Hepatocyte (in vitro differentiated cells): Measurements from ENCODE around the gene FKBP4. TPM values are rescaled to one million over a fixed set of nuclear protein-coding genes. Genes with fewer than 3 reads are reported as not detected.

Source experiments
- DNase-seq: peaks from one replicate; pipeline ENCODE4 v3.0.0-alpha.2; 2016; ENCODE audit warnings: low spot score
- H2AFZ ChIP-seq: fragments of 200-600 bp; sonication (generic); 2 replicates; pipeline ENCODE4 v1.6.0; 2016; ENCODE audit warnings: antibody characterized with exemption, mild to moderate bottlenecking
- H3K27ac ChIP-seq: fragments of 200-600 bp; sonication (generic); 2 replicates; pipeline ENCODE4 v1.5.1; 2016; ENCODE audit warnings: mild to moderate bottlenecking
- H3K27me3 ChIP-seq: fragments of 200-600 bp; sonication (generic); 2 replicates; pipeline ENCODE4 v1.6.1; 2016
- H3K36me3 ChIP-seq: fragments of 200-600 bp; sonication (generic); replicated peaks from 2 replicates; pipeline ENCODE4 v1.5.1; 2016; ENCODE audit warnings: low read depth; ENCODE audit not compliant: insufficient read depth
- H3K4me1 ChIP-seq: fragments of 200-600 bp; sonication (generic); 2 replicates; pipeline ENCODE4 v1.5.1; 2016; ENCODE audit warnings: mild to moderate bottlenecking, moderate library complexity; ENCODE audit not compliant: insufficient read depth
- H3K4me2 ChIP-seq: fragments of 200-600 bp; sonication (generic); 2 replicates; pipeline ENCODE4 v1.6.0; 2016
- H3K4me3 ChIP-seq: fragments of 200-600 bp; sonication (generic); 2 replicates; pipeline ENCODE4 v1.5.1; 2016; ENCODE audit warnings: mild to moderate bottlenecking
- H3K79me2 ChIP-seq: fragments of 200-600 bp; sonication (generic); 2 replicates; pipeline ENCODE4 v1.6.0; 2017; ENCODE audit warnings: mild to moderate bottlenecking
- H3K9me2 ChIP-seq: fragments of 200-600 bp; sonication (generic); replicated peaks from 2 replicates; pipeline ENCODE4 v1.6.0; 2017; ENCODE audit warnings: mild to moderate bottlenecking; ENCODE audit not compliant: insufficient read depth
- H3K9me3 ChIP-seq: fragments of 200-600 bp; sonication (generic); 2 replicates; pipeline ENCODE4 v1.5.1; 2016; ENCODE audit warnings: low read depth, mild to moderate bottlenecking
- H4K20me1 ChIP-seq: fragments of 200-600 bp; sonication (generic); 2 replicates; pipeline ENCODE4 v1.6.0; 2016; ENCODE audit warnings: mild to moderate bottlenecking; ENCODE audit not compliant: insufficient read depth, poor library complexity, severe bottlenecking
- CTCF ChIP-seq: fragments of 200-600 bp; sonication (generic); IDR thresholded peaks from 2 replicates; pipeline ENCODE4 v1.5.1; 2016; ENCODE audit warnings: antibody characterized with exemption, mild to moderate bottlenecking; ENCODE audit not compliant: poor library complexity
- EZH2 ChIP-seq: fragments of 200-600 bp; sonication (generic); IDR thresholded peaks from 2 replicates; pipeline ENCODE4 v1.6.1; 2016; ENCODE audit warnings: antibody characterized with exemption, mild to moderate bottlenecking, borderline replicate concordance
- EZH2phosphoT487 ChIP-seq: fragments of 200-600 bp; sonication (generic); IDR thresholded peaks from one replicate; pipeline ENCODE4 v1.6.1; 2018; ENCODE audit warnings: antibody characterized with exemption, mild to moderate bottlenecking, low read depth, moderate library complexity; ENCODE audit not compliant: unreplicated experiment, severe bottlenecking
- WGBS: methylation state at CpG from one replicate; pipeline ENCODE4 v1.1.6; 2016; ENCODE audit warnings: low lambda C conversion rate; ENCODE audit errors: missing lambda C conversion rate; 5-methylcytosine and 5-hydroxymethylcytosine counted together
- polyA plus RNA-seq: library from polyadenylated mRNA; unstranded; fragments of >200 nt; fragmentation: Nextera tagmentation; extraction: Ambion mirVana; gene quantifications from 2 replicates; pipeline ENCODE4 v1.2.1, GENCODE V29; 2016
- total RNA-seq: library from RNA; depleted of rRNA; stranded (reverse); fragments of >200 nt; gene quantifications from 2 replicates; pipeline ENCODE4 v1.2.3, GENCODE V29; 2014

FKBP4 gene
- total and polyA plus RNA-seq, 2 experiments from 2014 or later: 52.1 to 77.9 TPM

GRCh38 chr12:2753536-2753935 lies 41.2 kb upstream of the FKBP4 start:
- Histone ChIP-seq H3K27me3 (peaks cover 18% of the 10 kb centered on the region), H3K9me3 (no peaks in the 10 kb centered on the region), H3K4me1 (no peaks in the 10 kb centered on the region), H3K36me3 (no peaks in the 10 kb centered on the region), H4K20me1 (no peaks in the 10 kb centered on the region), H3K9me2 (no peaks in the 10 kb centered on the region), H3K27ac (no peak overlapping the region), H2AFZ (no peak overlapping the region), H3K79me2 (no peaks in the 10 kb centered on the region), H3K4me2 (no peak overlapping the region), H3K4me3 (no peak overlapping the region)
- TF ChIP-seq EZH2phosphoT487 (no peak), EZH2 (no peak), CTCF (no peak)
- DNase-seq: no peak
- WGBS: 55% methylated on average over 8 of the region's 8 CpGs

- Histone ChIP-seq H3K9me3 (no peaks in the 10 kb centered on the region), H3K27ac (no peak overlapping the region), H3K79me2 (no peaks in the 10 kb centered on the region), H2AFZ (no peak overlapping the region), H3K4me3 (no peak overlapping the region), H3K4me2 (no peak overlapping the region), H3K36me3 (no peaks in the 10 kb centered on the region), H3K4me1 (no peaks in the 10 kb centered on the region), H3K27me3 (peaks cover 18% of the 10 kb centered on the region), H4K20me1 (no peaks in the 10 kb centered on the region), H3K9me2 (no peaks in the 10 kb centered on the region)
- no peak for DNase-seq
- TF ChIP-seq EZH2phosphoT487: no peak
- TF ChIP-seq CTCF: no peak
- no peak for TF ChIP-seq EZH2
These were observed 40.6 kb upstream of the FKBP4 start for GRCh38 chr12:2754208-2754607.

GRCh38 chr12:2756756-2757155 lies 38.0 kb upstream of the FKBP4 start:
- Histone ChIP-seq H3K4me3 (no peak overlapping the region), H2AFZ (no peak overlapping the region), H3K4me2 (no peak overlapping the region), H3K27ac (no peak overlapping the region), H3K27me3 (peaks cover 10% of the 10 kb centered on the region), H4K20me1 (no peaks in the 10 kb centered on the region), H3K9me2 (no peaks in the 10 kb centered on the region), H3K79me2 (no peaks in the 10 kb centered on the region), H3K4me1 (no peaks in the 10 kb centered on the region), H3K36me3 (no peaks in the 10 kb centered on the region), H3K9me3 (no peaks in the 10 kb centered on the region)
- TF ChIP-seq EZH2 (no peak), EZH2phosphoT487 (no peak), CTCF (no peak)
- WGBS: 81% methylated on average over 5 of the region's 5 CpGs
- DNase-seq: no peak

- Histone ChIP-seq H3K4me2 (no peak overlapping the region), H3K27me3 (no peaks in the 10 kb centered on the region), H3K27ac (no peak overlapping the region), H3K79me2 (no peaks in the 10 kb centered on the region), H3K9me3 (no peaks in the 10 kb centered on the region), H3K36me3 (no peaks in the 10 kb centered on the region), H3K4me3 (no peak overlapping the region), H3K4me1 (no peaks in the 10 kb centered on the region), H3K9me2 (no peaks in the 10 kb centered on the region), H4K20me1 (no peaks in the 10 kb centered on the region), H2AFZ (no peak overlapping the region)
- no peak for DNase-seq
- TF ChIP-seq EZH2 (no peak), CTCF (no peak), EZH2phosphoT487 (no peak)
- 92% methylated on average over 4 of the region's 4 CpGs for WGBS
These were observed 35.0 kb upstream of the FKBP4 start for GRCh38 chr12:2759733-2760132.
